ENCODE measurements around the gene NRP2.

DNA sequence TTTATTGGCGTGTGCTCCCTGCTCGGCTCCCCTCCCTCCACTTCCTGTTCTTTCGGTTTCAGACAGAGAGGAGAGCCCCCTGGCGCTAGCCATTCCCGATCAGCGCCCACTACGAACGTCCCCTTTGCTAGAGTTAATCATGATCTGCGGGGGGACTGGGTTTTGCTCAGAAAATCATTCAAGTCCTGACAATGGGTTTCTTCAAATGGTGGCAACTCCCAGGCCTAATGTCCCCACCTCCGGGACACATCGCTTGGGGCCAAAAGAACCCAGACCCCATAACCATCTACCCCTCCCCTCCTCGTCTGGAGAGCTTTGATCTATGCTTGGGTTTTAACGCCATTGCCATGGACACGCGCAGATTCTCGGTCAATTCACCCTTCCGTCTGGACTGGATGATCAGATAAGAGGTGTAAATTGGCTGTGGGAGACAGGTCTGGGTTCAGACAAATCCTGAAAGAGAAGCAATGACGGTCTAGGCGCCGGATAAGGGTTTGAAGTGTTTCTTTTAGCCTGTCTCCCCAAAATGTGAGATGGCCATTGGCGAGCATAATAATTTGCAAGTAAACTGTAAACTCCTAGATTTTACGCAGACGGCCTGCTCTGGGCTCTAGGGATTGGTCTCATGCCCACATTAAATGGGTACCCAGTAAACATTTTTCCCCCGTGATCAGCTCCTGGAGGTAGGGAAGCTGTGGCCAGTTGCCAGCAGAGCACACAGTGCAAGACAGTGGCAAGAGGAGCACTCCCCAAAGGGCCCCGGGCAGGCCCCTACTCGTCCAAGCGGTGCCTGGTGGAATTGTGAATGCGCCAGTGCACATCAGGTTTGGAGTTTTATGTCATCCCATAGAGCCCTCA, 4.7 kb downstream of the NRP2 start:
- TF ChIP-seq, protein P1, sequence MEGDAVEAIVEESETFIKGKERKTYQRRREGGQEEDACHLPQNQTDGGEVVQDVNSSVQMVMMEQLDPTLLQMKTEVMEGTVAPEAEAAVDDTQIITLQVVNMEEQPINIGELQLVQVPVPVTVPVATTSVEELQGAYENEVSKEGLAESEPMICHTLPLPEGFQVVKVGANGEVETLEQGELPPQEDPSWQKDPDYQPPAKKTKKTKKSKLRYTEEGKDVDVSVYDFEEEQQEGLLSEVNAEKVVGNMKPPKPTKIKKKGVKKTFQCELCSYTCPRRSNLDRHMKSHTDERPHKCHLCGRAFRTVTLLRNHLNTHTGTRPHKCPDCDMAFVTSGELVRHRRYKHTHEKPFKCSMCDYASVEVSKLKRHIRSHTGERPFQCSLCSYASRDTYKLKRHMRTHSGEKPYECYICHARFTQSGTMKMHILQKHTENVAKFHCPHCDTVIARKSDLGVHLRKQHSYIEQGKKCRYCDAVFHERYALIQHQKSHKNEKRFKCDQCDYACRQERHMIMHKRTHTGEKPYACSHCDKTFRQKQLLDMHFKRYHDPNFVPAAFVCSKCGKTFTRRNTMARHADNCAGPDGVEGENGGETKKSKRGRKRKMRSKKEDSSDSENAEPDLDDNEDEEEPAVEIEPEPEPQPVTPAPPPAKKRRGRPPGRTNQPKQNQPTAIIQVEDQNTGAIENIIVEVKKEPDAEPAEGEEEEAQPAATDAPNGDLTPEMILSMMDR (IDR thresholded peaks at IDR 0.05): no peak
- no peak for TF ChIP-seq POLR2A (IDR thresholded peaks at IDR 0.05)
